Stromal cell of bone marrow (primary cell): ENCODE data around the gene NEURL1B.
A peak's percentile ranks its signal among the peaks of the same experiment; 100 is the strongest.
"Not testable (repeated sequence)": the region's sequence is repeated elsewhere in the genome, so short reads cannot be mapped to it uniquely, and the experiment has no call there.

Source experiments
- DNase-seq: peaks from one replicate; pipeline ENCODE4 v3.0.0-alpha.2; 2012; ENCODE audit warnings: low read depth

Gene NEURL1B

GRCh38 chr5:172640822-172641358, at the start of gene NEURL1B:
TSS of gene NEURL1B (plus strand) at chr5:172641263. CDS start at chr5:172641407, 144 bp downstream.
- DNase-seq: peak; percentile 26

- no peak for DNase-seq
These were observed 49.4 kb upstream of the NEURL1B start for GRCh38 chr5:172591636-172592035.

GRCh38 chr5:172592881-172593280, 48.2 kb upstream of the NEURL1B start:
- no peak for DNase-seq

GRCh38 chr5:172593306-172593705, 47.8 kb upstream of the NEURL1B start:
- no peak for DNase-seq

- DNase-seq: no peak
These were observed 47.3 kb upstream of the NEURL1B start for GRCh38 chr5:172593721-172594235.

GRCh38 chr5:172594431-172594830, 46.6 kb upstream of the NEURL1B start:
- DNase-seq: no peak

- DNase-seq: no peak
These were observed 46.1 kb upstream of the NEURL1B start for GRCh38 chr5:172594867-172595466.

- DNase-seq: no peak
These were observed 45.2 kb upstream of the NEURL1B start for GRCh38 chr5:172595596-172596455.

- DNase-seq: no peak
These were observed 44.3 kb upstream of the NEURL1B start for GRCh38 chr5:172596638-172597231.

GRCh38 chr5:172597755-172598155, 43.3 kb upstream of the NEURL1B start:
- DNase-seq: no peak

GRCh38 chr5:172598251-172599203, 42.5 kb upstream of the NEURL1B start:
- DNase-seq: no peak

GRCh38 chr5:172599204-172599567, 41.9 kb upstream of the NEURL1B start:
- no peak for DNase-seq

- DNase-seq: no peak
These were observed 40.5 kb upstream of the NEURL1B start for GRCh38 chr5:172600571-172600970.

GRCh38 chr5:172601576-172601975, 39.5 kb upstream of the NEURL1B start:
- DNase-seq: not testable (repeated sequence)

GRCh38 chr5:172602783-172603231, 38.3 kb upstream of the NEURL1B start:
- no peak for DNase-seq

GRCh38 chr5:172603251-172603806, 37.7 kb upstream of the NEURL1B start:
- DNase-seq: no peak

GRCh38 chr5:172605466-172605865, 35.6 kb upstream of the NEURL1B start:
- no peak for DNase-seq

GRCh38 chr5:172606156-172606785, 34.8 kb upstream of the NEURL1B start:
- no peak for DNase-seq

- peak; percentile 10 for DNase-seq
These were observed 33.8 kb upstream of the NEURL1B start for GRCh38 chr5:172607213-172607793.

GRCh38 chr5:172608773-172609172, 32.3 kb upstream of the NEURL1B start:
- DNase-seq: no peak
